Measurements from ENCODE around the gene FGR. TPM values are rescaled to one million over a fixed set of nuclear protein-coding genes. Genes with fewer than 3 reads are reported as not detected.

FGR gene
- total RNA-seq, 2 experiments from 2014 or later: 0.51 to 0.56 TPM

DNA sequence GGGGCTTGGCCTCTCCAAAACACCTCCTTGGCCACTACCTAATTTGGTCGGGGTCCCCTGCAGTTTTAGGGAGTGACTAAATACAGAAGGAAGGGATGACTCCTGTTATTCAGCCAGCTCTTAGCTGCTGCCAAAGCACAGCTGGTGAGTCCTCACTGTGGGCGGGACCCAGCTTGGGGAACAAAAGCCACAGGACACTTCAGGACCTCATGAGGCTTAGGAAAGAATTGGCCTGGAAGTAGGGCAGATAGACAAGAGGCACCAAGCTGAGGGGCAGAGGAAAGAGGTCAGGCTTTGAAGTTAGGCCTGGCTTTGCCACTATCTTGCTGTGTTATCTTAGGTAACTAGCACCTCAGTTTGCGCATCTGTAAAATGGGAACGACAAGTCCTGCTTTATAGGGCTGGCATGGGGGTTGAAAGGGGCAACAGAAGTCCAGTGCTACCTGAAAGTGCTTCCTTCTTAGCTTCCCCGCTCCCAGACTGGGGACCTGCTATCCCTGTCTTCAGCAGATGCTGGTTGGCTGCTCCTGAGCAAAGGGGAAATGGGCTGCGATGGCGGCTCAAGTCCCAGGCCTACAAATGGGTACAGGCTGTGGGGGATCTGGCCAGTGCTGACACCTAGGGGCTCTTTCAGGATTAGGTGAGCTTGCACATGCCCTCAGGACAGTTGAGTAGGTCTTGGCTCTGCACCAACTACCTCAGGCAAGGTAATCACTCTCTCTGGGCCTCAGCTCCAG lies 21.3 kb upstream of the FGR start:
- Mint-ChIP-seq H3K4me1 (ENCODE audit: low read depth) (peaks cover 30% of the 10 kb centered on the region), H3K4me3 (no peak overlapping the region), H3K36me3 (ENCODE audit: low read depth) (no peaks in the 10 kb centered on the region), H3K9me3 (no peaks in the 10 kb centered on the region), H3K27me3 (no peaks in the 10 kb centered on the region), H3K27ac (no peak overlapping the region)
- ChIA-PET CTCF (interaction anchor here (0.8 to 2.2 kb wide), 4 partner anchors 9 to 54 kb away, joined by 3 to 7 read pairs (median 3); no protein-coding TSS in a partner anchor), POLR2A (interaction anchor here (1.6 kb wide), 2 partner anchors 23 to 46 kb away, joined by 4 to 6 read pairs; no protein-coding TSS in a partner anchor)
- ATAC-seq (no peak), DNase-seq (no peak)
- intact Hi-C loops (cut with micrococcal nuclease): no loop called here
- TF ChIP-seq, protein P1, sequence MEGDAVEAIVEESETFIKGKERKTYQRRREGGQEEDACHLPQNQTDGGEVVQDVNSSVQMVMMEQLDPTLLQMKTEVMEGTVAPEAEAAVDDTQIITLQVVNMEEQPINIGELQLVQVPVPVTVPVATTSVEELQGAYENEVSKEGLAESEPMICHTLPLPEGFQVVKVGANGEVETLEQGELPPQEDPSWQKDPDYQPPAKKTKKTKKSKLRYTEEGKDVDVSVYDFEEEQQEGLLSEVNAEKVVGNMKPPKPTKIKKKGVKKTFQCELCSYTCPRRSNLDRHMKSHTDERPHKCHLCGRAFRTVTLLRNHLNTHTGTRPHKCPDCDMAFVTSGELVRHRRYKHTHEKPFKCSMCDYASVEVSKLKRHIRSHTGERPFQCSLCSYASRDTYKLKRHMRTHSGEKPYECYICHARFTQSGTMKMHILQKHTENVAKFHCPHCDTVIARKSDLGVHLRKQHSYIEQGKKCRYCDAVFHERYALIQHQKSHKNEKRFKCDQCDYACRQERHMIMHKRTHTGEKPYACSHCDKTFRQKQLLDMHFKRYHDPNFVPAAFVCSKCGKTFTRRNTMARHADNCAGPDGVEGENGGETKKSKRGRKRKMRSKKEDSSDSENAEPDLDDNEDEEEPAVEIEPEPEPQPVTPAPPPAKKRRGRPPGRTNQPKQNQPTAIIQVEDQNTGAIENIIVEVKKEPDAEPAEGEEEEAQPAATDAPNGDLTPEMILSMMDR (IDR thresholded peaks at IDR 0.05): no peak

DNA sequence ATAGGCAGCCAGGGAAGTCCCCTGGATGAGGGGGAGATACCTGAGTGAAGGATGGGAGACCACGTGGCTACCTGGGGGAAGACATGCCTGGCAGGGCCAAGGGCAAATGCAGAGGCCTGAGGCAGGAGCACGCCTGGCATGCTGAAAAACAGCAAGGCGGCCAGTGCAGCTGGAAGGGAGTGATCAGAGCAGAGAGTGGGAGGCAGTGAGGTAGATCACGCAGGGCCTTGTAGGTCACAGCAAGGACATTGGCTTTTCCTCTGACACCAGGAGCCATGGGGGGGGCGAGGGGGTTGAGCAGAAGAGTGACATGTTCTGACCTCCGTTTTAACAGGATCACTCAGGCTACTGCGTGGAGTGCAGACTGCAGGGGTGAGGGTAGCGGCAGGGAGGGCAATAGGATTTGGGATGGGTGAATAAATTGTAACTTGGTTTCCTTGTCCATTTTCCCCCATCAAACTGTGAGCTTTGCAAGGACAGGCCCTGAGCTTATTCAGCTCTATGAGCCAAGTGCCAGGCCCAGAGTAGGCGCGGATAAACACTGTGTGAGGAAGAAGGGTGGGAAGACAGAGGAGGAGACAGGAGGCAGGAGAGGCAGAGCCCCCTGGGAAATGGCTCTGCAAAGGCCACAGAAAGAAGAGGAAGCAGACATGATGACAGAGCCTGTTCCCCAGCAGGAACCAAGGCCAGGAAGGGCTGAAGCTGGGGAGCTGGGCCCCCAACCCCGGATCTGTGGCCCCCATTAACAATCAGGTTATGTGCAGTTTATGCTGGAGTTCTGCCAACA lies 20.4 kb upstream of the FGR start:
- intact Hi-C loops (cut with micrococcal nuclease): no loop called here

DNA sequence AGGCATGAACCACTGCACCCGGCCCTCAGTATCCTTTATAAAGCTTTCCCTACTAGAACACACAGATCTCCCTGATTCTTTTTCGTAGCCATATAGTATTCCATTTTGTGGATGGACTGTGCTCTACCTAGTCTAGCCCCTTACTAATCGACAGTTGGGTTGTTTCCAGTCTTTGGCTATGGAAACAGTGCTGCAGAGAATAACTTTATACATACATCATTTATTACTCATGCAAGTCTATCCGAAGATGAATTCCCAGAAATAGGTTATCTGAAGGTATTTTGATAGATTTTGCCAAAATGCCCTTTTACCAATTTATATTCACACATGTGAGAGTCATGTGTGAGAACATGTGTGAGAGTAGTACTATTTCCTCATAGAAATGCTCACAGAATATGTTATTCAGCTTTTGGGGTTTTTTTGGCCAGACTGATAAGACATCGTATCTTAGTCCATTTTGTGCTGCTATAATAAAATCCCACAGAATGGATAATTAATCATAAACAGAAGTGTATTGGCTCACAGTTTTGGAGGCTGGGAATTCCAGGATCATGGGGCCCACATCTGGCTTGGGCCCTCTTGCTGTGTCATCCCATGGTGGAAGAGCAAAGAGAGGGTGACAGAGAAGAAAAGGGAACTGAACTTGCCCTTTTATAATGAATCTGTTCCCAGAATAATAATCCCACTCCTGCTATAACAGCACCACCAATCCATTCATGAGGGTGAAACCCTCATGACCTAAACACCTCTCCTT lies 17.3 kb upstream of the FGR start:
- ChIA-PET POLR2A (interaction anchor here (0.6 to 1.7 kb wide), 4 partner anchors 8 to 269 kb away, joined by 3 to 6 read pairs (median 4); partner anchors contain the start of gene CD164L2), CTCF (interaction anchor here (1.1 to 2.7 kb wide), 2 partner anchors 8 to 17 kb away, joined by 4 to 11 read pairs; no protein-coding TSS in a partner anchor)
- Mint-ChIP-seq H3K4me3 (no peak overlapping the region), H3K36me3 (ENCODE audit: low read depth) (no peaks in the 10 kb centered on the region), H3K27me3 (no peaks in the 10 kb centered on the region), H3K4me1 (ENCODE audit: low read depth) (peaks cover 17% of the 10 kb centered on the region), H3K27ac (no peak overlapping the region), H3K9me3 (no peaks in the 10 kb centered on the region)
- DNase-seq (no peak), ATAC-seq (no peak)
- TF ChIP-seq, protein P1 (IDR thresholded peaks at IDR 0.05): no peak
- intact Hi-C loops (cut with micrococcal nuclease): no loop called here

More for the DNA sequence above, 20.4 kb upstream of the FGR start:
- CTCF ChIA-PET: interaction anchor here (0.6 to 2.2 kb wide), 4 partner anchors 8 to 53 kb away, joined by 3 to 7 read pairs (median 3); no protein-coding TSS in a partner anchor
- no peak overlapping the region for H3K27ac Mint-ChIP-seq
- ATAC-seq (no peak), DNase-seq (no peak)
- H3K4me3 Mint-ChIP-seq: no peak overlapping the region
- H3K4me1 Mint-ChIP-seq (ENCODE audit: low read depth): peaks cover 27% of the 10 kb centered on the region
- no peaks in the 10 kb centered on the region for H3K27me3 Mint-ChIP-seq
- no peaks in the 10 kb centered on the region for H3K36me3 Mint-ChIP-seq (ENCODE audit: low read depth)
- no peaks in the 10 kb centered on the region for H3K9me3 Mint-ChIP-seq
- POLR2A ChIA-PET: interaction anchor here (1.6 kb wide), 1 partner anchor 45 kb away, joined by 4 read pairs; no protein-coding TSS in a partner anchor
- TF ChIP-seq, protein P1 (IDR thresholded peaks at IDR 0.05): no peak

DNA sequence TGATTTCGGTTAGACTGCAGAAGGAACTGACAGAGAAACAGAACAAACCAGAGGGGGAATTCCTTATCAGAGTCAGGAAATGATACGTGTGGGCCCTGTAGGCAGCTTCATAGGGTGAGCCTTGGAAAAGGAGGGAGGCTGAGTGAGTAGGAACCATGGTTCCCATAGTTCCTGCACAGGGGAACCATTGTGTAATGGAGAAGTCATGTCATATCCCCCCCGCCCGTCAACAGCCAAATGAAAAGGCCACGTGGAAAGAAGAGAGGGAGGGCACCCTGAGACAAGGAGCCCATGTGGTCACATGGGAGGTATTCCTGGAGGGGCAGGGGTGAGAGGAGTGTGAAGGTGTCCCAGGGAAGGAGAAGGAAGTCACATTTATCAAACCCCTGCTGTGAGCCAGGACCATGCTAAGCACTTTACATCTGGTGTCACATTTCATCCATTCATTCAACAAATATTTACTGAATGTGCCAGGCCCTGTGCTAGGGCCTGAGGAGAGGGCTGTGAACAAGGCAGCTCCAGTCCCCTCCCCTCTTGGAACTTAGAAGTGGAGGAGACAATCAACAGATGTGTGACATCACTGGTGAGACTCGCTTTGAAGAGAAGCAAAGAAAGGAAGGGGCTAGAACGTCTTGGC lies 15.7 kb upstream of the FGR start:
- CTCF ChIA-PET: interaction anchor here (1.0 to 3.0 kb wide), 8 partner anchors 11 to 318 kb away, joined by 3 to 16 read pairs (median 6); partner anchors contain the start of gene AHDC1
- no peak for DNase-seq
- Mint-ChIP-seq H3K9me3 (no peaks in the 10 kb centered on the region), H3K4me1 (ENCODE audit: low read depth) (peaks cover 17% of the 10 kb centered on the region), H3K36me3 (ENCODE audit: low read depth) (no peaks in the 10 kb centered on the region), H3K27ac (peak overlapping the region; percentile 67), H3K27me3 (no peaks in the 10 kb centered on the region), H3K4me3 (no peak overlapping the region)
- POLR2A ChIA-PET: interaction anchor here (0.7 to 0.9 kb wide), 2 partner anchors 10 to 30 kb away, joined by 3 to 4 read pairs; no protein-coding TSS in a partner anchor
- intact Hi-C loops (cut with micrococcal nuclease): no loop called here
- peak; percentile 45 for ATAC-seq
- TF ChIP-seq, protein P1 (IDR thresholded peaks at IDR 0.05): no peak
